ENCODE data around the gene CHMP1A.
"Not testable (repeated sequence)": the region's sequence is repeated elsewhere in the genome, so short reads cannot be mapped to it uniquely, and the experiment has no call there.

Gene CHMP1A

DNA sequence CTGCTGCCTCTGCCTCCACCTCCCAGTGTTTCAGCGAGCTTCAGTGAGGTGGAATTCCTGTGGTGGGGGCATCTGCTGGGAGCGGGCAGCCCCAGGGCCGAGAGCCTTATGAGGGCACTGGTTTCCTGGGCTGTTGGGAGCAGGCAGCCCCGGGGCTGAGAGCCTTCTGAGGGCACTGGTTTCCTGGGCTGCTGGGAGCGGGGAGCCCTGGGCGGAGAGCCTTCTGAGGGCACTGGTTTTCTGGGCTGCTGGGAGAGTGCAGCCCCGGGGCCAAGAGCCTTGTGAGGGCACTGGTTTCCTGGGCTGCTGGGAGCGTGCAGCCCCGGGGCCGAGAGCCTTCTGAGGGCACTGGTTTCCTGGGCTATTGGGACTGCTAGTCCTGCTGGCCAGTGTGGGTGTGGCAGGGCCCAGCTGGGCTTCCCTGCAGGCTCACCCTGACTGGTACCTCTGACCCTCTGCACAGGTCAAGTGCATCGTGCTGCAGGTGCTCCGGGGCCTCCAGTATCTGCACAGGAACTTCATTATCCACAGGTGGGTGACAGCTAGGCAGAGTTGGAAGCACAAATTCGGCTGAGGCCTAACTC, 34.6 kb upstream of the CHMP1A start:
- DNase-seq: no peak

- no peak for DNase-seq
Measured at GRCh38 chr16:89691231-89691985, 33.9 kb upstream of the CHMP1A start.

DNA sequence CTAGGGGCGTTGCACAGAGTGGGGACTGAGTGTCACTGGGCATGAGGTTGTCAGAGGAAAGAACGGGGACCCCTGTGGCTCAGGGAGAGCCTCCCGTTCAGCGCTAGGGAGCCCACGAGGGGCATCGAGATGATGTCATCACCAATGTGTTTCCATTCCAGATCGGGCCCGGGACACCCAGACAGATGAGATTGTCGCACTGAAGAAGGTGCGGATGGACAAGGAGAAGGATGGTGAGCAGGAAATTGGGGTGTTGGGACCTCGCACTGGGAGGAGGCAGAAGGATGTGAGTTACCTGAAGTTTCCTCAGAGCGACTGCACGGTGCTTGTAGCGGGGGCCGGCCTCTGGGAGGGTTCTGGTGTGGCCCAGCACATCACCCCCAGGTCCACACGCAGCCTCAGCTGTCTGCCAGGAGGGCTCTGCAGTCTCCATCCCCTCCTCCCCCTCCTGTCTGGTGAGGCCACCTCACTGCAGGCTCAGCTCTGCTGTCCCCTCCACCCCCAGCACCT, 32.9 kb upstream of the CHMP1A start:
- no peak for DNase-seq

- DNase-seq: not testable (repeated sequence)
Measured at GRCh38 chr16:89689621-89690020, 32.1 kb upstream of the CHMP1A start.

- DNase-seq: no peak
Measured at GRCh38 chr16:89689142-89689541, 31.6 kb upstream of the CHMP1A start.

GRCh38 chr16:89688395-89688794, 30.9 kb upstream of the CHMP1A start:
- DNase-seq: no peak

GRCh38 chr16:89687092-89687940, 29.8 kb upstream of the CHMP1A start:
- no peak for DNase-seq

- peak; percentile 92 for DNase-seq
Measured at GRCh38 chr16:89686520-89687091, 29.1 kb upstream of the CHMP1A start, which contains the start of gene CDK10. CDK10 (plus strand) TSS chr16:89686689; CDS start chr16:89686711, 22 bp downstream.

- DNase-seq: no peak
Measured at GRCh38 chr16:89685916-89686315, 28.4 kb upstream of the CHMP1A start.

- no peak for DNase-seq
Measured at GRCh38 chr16:89678258-89678657, 20.8 kb upstream of the CHMP1A start.

DNA sequence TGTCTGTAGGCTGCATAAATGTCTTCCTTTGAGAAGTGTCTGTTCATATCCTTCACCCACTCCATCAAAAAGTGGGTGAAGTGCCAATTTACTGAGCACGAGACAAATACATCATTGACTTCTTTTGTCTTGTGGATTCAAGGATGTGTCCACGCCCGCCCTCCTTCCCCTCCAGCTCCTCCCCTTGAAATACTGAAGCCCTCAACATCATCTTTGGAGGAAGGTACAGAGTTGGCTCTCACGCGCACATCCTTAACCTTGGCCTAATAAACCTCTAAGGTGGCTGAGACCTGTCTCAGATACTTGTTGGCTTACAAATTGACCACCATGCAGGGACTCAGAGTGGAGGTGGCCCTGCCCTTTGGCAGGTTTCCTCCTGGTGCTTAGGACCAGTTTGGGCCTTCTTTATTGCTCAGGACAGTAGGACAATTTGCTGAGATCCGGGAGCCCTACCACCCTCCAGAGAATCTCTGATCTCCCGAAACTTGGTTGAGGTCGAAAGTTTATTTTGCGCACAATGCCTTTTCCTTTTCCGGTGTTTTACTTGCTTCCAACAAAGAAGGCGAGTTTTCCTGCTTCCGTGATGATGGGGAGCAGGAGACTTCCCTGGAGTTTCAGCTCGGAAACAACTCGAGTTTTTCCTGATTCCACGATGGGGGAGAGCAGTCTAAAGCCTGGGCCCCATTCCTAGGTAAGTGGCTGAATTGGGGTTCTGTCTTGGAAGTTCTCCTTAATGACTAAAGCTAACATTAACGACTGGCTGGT, 14.9 kb upstream of the CHMP1A start:
- DNase-seq: no peak

DNA sequence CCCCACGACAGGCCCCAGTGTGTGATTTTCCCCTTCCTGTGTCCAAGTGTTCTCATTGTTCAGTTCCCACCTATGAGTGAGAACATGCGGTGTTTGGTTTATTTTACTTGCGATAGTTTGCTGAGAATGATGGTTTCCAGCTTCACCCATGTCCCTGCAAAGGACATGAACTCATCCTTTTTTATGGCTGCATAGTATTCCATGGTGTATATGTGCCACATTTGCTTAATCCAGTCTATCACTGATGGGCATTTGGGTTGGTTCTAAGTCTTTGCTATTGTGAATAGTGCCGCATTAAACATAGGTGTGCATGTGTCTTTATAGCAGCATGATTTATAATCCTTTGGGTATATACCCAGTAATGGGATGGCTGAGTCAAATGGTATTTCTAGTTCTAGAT, 14.1 kb upstream of the CHMP1A start:
- DNase-seq: not testable (repeated sequence)

GRCh38 chr16:89670496-89671431, 13.3 kb upstream of the CHMP1A start:
- no peak for DNase-seq

GRCh38 chr16:89669755-89670154, 12.2 kb upstream of the CHMP1A start:
- no peak for DNase-seq

GRCh38 chr16:89668790-89669158, 11.3 kb upstream of the CHMP1A start:
- no peak for DNase-seq

DNA sequence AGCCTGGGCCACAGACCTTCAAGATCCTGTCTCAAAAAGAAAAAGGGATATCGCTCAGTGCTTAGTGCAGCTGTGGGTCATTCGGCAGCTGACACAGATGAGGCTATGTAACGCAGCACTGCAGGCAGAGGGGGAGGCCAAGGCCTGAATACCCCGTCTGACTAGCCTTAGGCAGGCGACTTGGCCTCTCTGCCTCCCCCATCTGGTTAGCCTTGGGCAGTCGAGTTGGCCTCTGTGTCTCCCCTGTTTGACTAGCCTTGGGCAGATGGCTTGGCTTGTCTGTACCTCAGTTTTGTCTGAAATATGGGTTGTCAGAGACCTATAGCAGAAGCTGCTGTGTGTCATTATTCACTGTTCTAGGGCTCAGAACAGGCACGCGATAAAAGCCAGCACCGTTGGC, 10.1 kb upstream of the CHMP1A start:
- no peak for DNase-seq

GRCh38 chr16:89667000-89667399, 9.5 kb upstream of the CHMP1A start:
- not testable (repeated sequence) for DNase-seq

DNA sequence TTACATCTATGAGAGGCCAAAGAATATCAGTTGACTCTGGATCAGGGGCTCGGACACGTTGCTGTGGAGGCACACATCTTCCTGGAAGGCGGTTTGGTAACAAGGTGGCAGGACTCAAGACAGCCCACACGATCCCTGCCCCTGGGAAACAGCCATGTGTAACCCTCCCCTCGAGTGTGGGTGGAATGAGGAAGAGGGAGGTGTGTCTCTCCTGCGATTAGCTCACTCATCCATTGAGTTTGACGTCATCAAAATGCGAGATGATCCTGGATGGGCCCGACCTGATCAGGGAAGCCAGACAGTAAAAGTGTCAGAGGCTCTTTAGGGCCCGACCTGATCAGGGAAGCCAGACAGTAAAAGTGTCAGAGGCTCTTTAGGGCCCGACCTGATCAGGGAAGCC, 6.7 kb upstream of the CHMP1A start:
- not testable (repeated sequence) for DNase-seq

GRCh38 chr16:89661215-89661614, 3.7 kb upstream of the CHMP1A start:
- no peak for DNase-seq

- no peak for DNase-seq
Measured at GRCh38 chr16:89660146-89660545, 2.6 kb upstream of the CHMP1A start.

DNA sequence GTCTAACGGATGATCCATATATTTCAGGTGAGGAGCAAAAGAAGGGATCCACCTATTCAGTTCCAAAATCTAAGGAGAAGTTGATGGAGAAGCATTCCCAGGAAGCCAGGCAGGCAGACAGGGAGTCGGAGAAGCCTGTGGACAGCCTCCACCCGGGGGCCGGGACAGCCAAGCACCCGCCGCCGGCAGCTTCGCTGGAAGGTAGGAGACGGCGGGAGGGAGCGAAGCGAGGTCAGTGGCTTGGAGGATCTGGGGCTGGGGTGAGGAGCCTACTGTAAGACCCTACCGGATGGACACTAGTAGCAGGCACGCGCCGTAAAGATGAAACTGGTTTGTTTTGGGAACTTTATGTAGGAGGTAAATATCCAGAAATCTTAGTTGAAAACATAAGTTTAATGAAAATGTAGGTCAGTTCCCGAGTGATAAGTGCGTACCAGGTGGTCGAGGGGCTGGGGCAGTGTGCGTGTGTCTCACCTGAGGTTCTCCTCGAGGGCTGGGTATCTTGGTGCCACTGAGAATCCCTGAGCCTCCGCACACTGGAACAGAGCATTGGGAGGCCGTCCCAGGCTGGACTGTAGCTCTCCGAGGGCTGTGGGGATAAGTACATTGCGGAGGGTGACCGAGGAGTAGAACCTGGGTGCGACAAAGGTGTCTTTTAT, 842 bp upstream of the CHMP1A start:
- peak; percentile 10 for DNase-seq
